Left colon (tissue), 2 donors: ENCODE data around the gene MTG1. TPM values are rescaled to one million over a fixed set of nuclear protein-coding genes. Genes with fewer than 3 reads are reported as not detected.
"Not testable (repeated sequence)": the region's sequence is repeated elsewhere in the genome, so short reads cannot be mapped to it uniquely, and the experiment has no call there.

Experiments used
- ATAC-seq: fragments of 200-7000 bp; cut with Tn5 transposase; one replicate; pipeline ENCODE4 v1.9.1; 2020; ENCODE audit warnings: mild to moderate bottlenecking, moderate library complexity
- DNase-seq, 2 donors: peaks; one replicate each; pipeline ENCODE4 v3.0.0-alpha.2; 2020
- intact Hi-C, 2 donors: fragments of 100-400 bp; cut with DNase I in 1 of 2; cut with micrococcal nuclease in 1 of 2; formaldehyde crosslinking; loops; one replicate each; pipeline versions ENCODE4 v1.11.2 to v1.14.0; 2022; cut with DNase I, micrococcal nuclease
- total RNA-seq, 2 donors: library from RNA; stranded (reverse); fragmentation: NEBNext Ultra II Directional; extraction: Animal tissue kit (Norgen Biotek cat#: 25700); gene quantifications; one replicate each; pipeline ENCODE4 v1.2.1, GENCODE V29; 2021
- donor health status: DM: no; HTN: no; CAD: no.
- donor health status: DM: yes; HTN: yes; CAD: no.

MTG1 gene
- total RNA-seq, 2 donors from 2014 or later = 38.0 to 49.5 TPM

- ATAC-seq, intact Hi-C loops, DNase-seq: not testable (repeated sequence)
Observed at GRCh38 chr10:133414401-133414800, 20.4 kb downstream of the MTG1 start.

- intact Hi-C loops = no loop called here
- DNase-seq = no peak
- no peak for ATAC-seq
Observed at GRCh38 chr10:133415752-133416151, 21.8 kb downstream of the MTG1 start.

- ATAC-seq (no peak), DNase-seq (no peak)
- intact Hi-C loops = no loop called here
Observed at GRCh38 chr10:133418289-133418993, 24.5 kb downstream of the MTG1 start.

- no peak for ATAC-seq
- no peak for DNase-seq
- intact Hi-C loops = no loop called here
Observed at GRCh38 chr10:133419211-133419950, 25.4 kb downstream of the MTG1 start.

GRCh38 chr10:133420028-133420427 lies 26.1 kb downstream of the MTG1 start:
- DNase-seq (no peak), ATAC-seq (no peak)
- intact Hi-C loops = no loop called here

GRCh38 chr10:133420579-133420978 lies 26.6 kb downstream of the MTG1 start:
- DNase-seq = no peak
- ATAC-seq = no peak
- intact Hi-C loops = no loop called here

GRCh38 chr10:133421336-133422222 lies 27.6 kb downstream of the MTG1 start:
- ATAC-seq (no peak), DNase-seq (no peak)
- intact Hi-C loops = no loop called here

GRCh38 chr10:133422223-133422806 lies 28.4 kb downstream of the MTG1 start:
- intact Hi-C loops = no loop called here
- ATAC-seq = no peak
- no peak for DNase-seq

GRCh38 chr10:133422807-133423771 lies 29.1 kb downstream of the MTG1 start:
- no peak for DNase-seq
- peak; percentile 23 for ATAC-seq
- intact Hi-C loops = no loop called here

- ATAC-seq, intact Hi-C loops, DNase-seq: not testable (repeated sequence)
Observed at GRCh38 chr10:133424102-133424501, 30.1 kb downstream of the MTG1 start.

- ATAC-seq, DNase-seq, intact Hi-C loops: not testable (repeated sequence)
Observed at GRCh38 chr10:133424601-133425000, 30.6 kb downstream of the MTG1 start, which contains the start of gene SPRN. SPRN (minus strand) TSS chr10:133424625; CDS start chr10:133423681, 944 bp downstream.

GRCh38 chr10:133429571-133429970 lies 35.6 kb downstream of the MTG1 start:
- intact Hi-C loops = not testable (repeated sequence)

GRCh38 chr10:133431888-133432613 lies 38.1 kb downstream of the MTG1 start:
- ATAC-seq = peak; percentile 20
- intact Hi-C loops = not testable (repeated sequence)

More at GRCh38 chr10:133429571-133429970, 35.6 kb downstream of the MTG1 start:
- not testable (repeated sequence) for DNase-seq, ATAC-seq

GRCh38 chr10:133432789-133433188 lies 38.8 kb downstream of the MTG1 start:
- intact Hi-C loops, ATAC-seq, DNase-seq: not testable (repeated sequence)

More at GRCh38 chr10:133431888-133432613, 38.1 kb downstream of the MTG1 start:
- not testable (repeated sequence) for DNase-seq

- no peak for DNase-seq
- intact Hi-C loops = no loop called here
- ATAC-seq = peak; percentile 56
Observed at GRCh38 chr10:133438711-133439273, 44.8 kb downstream of the MTG1 start.
